WTC11 (cell line): ENCODE measurements around the gene MAP3K14. TPM values are rescaled to one million over a fixed set of nuclear protein-coding genes. Genes with fewer than 3 reads are reported as not detected.

Experiments
- ATAC-seq: fragments of 200-7000 bp; cut with Tn5 transposase; 2 replicates; pipeline ENCODE4 v1.10.0; 2021; ENCODE audit warnings: mild to moderate bottlenecking, moderate library complexity
- CTCF ChIA-PET: fragments of 300-600 bp; sonication (Branson Sonifier 250); formaldehyde crosslinking; loops from one replicate; lab custom pipeline; 2021; ENCODE audit warnings: antibody characterized with exemption; lab: Charles Lee
- POLR2A ChIA-PET: fragments of 350-600 bp; sonication (Branson Sonifier 250); formaldehyde crosslinking; loops from one replicate; lab custom pipeline; 2021; ENCODE audit warnings: antibody characterized with exemption; lab: Charles Lee
- DNase-seq: peaks from one replicate; pipeline ENCODE4 v3.0.0; 2021; ENCODE audit warnings: low spot score
- H3K27ac Mint-ChIP-seq: 2 replicates; pipeline ENCODE4 v1.8.0; 2021; ENCODE audit warnings: mixed read lengths
- H3K27me3 Mint-ChIP-seq: 2 replicates; pipeline ENCODE4 v1.8.0; 2021; ENCODE audit warnings: low read depth, mild to moderate bottlenecking, moderate library complexity, mixed read lengths
- H3K36me3 Mint-ChIP-seq: 2 replicates; pipeline ENCODE4 v1.8.0; 2021; ENCODE audit warnings: mixed read lengths
- H3K4me1 Mint-ChIP-seq: 2 replicates; pipeline ENCODE4 v1.8.0; 2022; ENCODE audit warnings: mixed read lengths
- H3K4me3 Mint-ChIP-seq: 2 replicates; pipeline ENCODE4 v1.8.0; 2021; ENCODE audit warnings: mild to moderate bottlenecking, moderate library complexity, mixed read lengths
- H3K9me3 Mint-ChIP-seq: 2 replicates; pipeline ENCODE4 v1.8.0; 2021; ENCODE audit warnings: mixed read lengths
- CREB1 ChIP-seq: sonication (generic); formaldehyde crosslinking; IDR thresholded peaks from 2 replicates; pipeline ENCODE4 v1.8.0; 2023; ENCODE audit warnings: mild to moderate bottlenecking, missing genetic modification reagents
- EMX1 ChIP-seq: fragments of 250-450 bp; sonication (Bioruptor Pico); IDR thresholded peaks from 2 replicates; pipeline ENCODE4 v1.8.0; 2021; ENCODE audit warnings: mild to moderate bottlenecking
- ESRRA ChIP-seq: sonication (generic); formaldehyde crosslinking; IDR thresholded peaks from 2 replicates; pipeline ENCODE4 v1.8.1; 2022; ENCODE audit warnings: mild to moderate bottlenecking, missing genetic modification reagents, borderline replicate concordance
- FOXP4 ChIP-seq: sonication (generic); formaldehyde crosslinking; IDR thresholded peaks from 2 replicates; pipeline ENCODE4 v1.8.0; 2022; ENCODE audit warnings: mild to moderate bottlenecking, missing genetic modification reagents
- MXD4 ChIP-seq: fragments of 250-450 bp; sonication (Bioruptor Pico); IDR thresholded peaks from 2 replicates; pipeline ENCODE4 v1.8.0; 2021; ENCODE audit warnings: mild to moderate bottlenecking, moderate library complexity, borderline replicate concordance
- NFE2L1 ChIP-seq: sonication (generic); formaldehyde crosslinking; IDR thresholded peaks from 2 replicates; pipeline ENCODE4 v1.8.1; 2023; ENCODE audit warnings: missing genetic modification reagents
- SMAD3 ChIP-seq: sonication (generic); formaldehyde crosslinking; IDR thresholded peaks from 2 replicates; pipeline ENCODE4 v1.8.0; 2022; ENCODE audit warnings: missing genetic modification reagents, mild to moderate bottlenecking, borderline replicate concordance
- TEAD4 ChIP-seq: sonication (generic); formaldehyde crosslinking; IDR thresholded peaks from 2 replicates; pipeline ENCODE4 v1.8.0; 2022; ENCODE audit warnings: mild to moderate bottlenecking, missing genetic modification reagents
- ZNF138 ChIP-seq: sonication (generic); formaldehyde crosslinking; conservative IDR thresholded peaks from 2 replicates; pipeline ENCODE4 v1.8.1; 2022; ENCODE audit warnings: mild to moderate bottlenecking, moderate library complexity, missing genetic modification reagents
- ZNF416 ChIP-seq: fragments of 250-450 bp; sonication (Bioruptor Pico); IDR thresholded peaks from 2 replicates; pipeline ENCODE4 v1.9.0; 2021; ENCODE audit warnings: mild to moderate bottlenecking, inconsistent platforms
- ZNF532 ChIP-seq: fragments of 250-450 bp; sonication (Bioruptor Pico); IDR thresholded peaks from 2 replicates; pipeline ENCODE4 v1.9.0; 2021; ENCODE audit warnings: mild to moderate bottlenecking, borderline replicate concordance
- total RNA-seq: library from RNA; stranded (reverse); gene quantifications from 3 replicates; pipeline ENCODE4 v1.2.3, GENCODE V29; 2021
- TF ChIP-seq, protein P1 (sequence below): sonication (generic); formaldehyde crosslinking; IDR thresholded peaks from 2 replicates; pipeline ENCODE4 v1.8.0; 2023; ENCODE audit warnings: missing genetic modification reagents, mild to moderate bottlenecking, borderline replicate concordance
- TF ChIP-seq, protein P2 (sequence below): sonication (generic); formaldehyde crosslinking; conservative IDR thresholded peaks from 2 replicates; pipeline ENCODE4 v1.8.1; 2022; ENCODE audit warnings: mild to moderate bottlenecking, missing genetic modification reagents
- TF ChIP-seq, protein P3 (sequence below): fragments of 250-450 bp; sonication (Bioruptor Pico); IDR thresholded peaks from 2 replicates; pipeline ENCODE4 v1.8.0; 2021; ENCODE audit warnings: mild to moderate bottlenecking
- TF ChIP-seq, protein P4 (sequence below): fragments of 250-450 bp; sonication (Bioruptor Pico); IDR thresholded peaks from 2 replicates; pipeline ENCODE4 v1.9.0; 2021; ENCODE audit warnings: mild to moderate bottlenecking
- TF ChIP-seq, protein P5 (sequence below): sonication (generic); formaldehyde crosslinking; IDR thresholded peaks from 2 replicates; pipeline ENCODE4 v1.8.0; 2022; ENCODE audit warnings: mild to moderate bottlenecking, missing genetic modification reagents

MAP3K14 gene
- total RNA-seq, 1 experiment from 2014 or later, result 4.0 TPM

- H3K27ac Mint-ChIP-seq, result no peak overlapping the region
- TF ChIP-seq, protein P1, sequence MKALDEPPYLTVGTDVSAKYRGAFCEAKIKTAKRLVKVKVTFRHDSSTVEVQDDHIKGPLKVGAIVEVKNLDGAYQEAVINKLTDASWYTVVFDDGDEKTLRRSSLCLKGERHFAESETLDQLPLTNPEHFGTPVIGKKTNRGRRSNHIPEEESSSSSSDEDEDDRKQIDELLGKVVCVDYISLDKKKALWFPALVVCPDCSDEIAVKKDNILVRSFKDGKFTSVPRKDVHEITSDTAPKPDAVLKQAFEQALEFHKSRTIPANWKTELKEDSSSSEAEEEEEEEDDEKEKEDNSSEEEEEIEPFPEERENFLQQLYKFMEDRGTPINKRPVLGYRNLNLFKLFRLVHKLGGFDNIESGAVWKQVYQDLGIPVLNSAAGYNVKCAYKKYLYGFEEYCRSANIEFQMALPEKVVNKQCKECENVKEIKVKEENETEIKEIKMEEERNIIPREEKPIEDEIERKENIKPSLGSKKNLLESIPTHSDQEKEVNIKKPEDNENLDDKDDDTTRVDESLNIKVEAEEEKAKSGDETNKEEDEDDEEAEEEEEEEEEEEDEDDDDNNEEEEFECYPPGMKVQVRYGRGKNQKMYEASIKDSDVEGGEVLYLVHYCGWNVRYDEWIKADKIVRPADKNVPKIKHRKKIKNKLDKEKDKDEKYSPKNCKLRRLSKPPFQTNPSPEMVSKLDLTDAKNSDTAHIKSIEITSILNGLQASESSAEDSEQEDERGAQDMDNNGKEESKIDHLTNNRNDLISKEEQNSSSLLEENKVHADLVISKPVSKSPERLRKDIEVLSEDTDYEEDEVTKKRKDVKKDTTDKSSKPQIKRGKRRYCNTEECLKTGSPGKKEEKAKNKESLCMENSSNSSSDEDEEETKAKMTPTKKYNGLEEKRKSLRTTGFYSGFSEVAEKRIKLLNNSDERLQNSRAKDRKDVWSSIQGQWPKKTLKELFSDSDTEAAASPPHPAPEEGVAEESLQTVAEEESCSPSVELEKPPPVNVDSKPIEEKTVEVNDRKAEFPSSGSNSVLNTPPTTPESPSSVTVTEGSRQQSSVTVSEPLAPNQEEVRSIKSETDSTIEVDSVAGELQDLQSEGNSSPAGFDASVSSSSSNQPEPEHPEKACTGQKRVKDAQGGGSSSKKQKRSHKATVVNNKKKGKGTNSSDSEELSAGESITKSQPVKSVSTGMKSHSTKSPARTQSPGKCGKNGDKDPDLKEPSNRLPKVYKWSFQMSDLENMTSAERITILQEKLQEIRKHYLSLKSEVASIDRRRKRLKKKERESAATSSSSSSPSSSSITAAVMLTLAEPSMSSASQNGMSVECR (CRISPR knock-in tag), result no peak
- H3K9me3 Mint-ChIP-seq, result no peaks in the 10 kb centered on the region
- ChIA-PET CTCF (interaction anchor here (1.5 to 1.8 kb wide), 2 partner anchors 15 to 55 kb away, joined by 4 read pairs; partner anchors contain the start of gene MAP3K14), POLR2A (no interaction called here)
- H3K4me1 Mint-ChIP-seq, result peaks cover 9% of the 10 kb centered on the region
- no peak for ATAC-seq
- no peaks in the 10 kb centered on the region for H3K27me3 Mint-ChIP-seq
- no peak for DNase-seq
- H3K4me3 Mint-ChIP-seq, result no peak overlapping the region
- no peaks in the 10 kb centered on the region for H3K36me3 Mint-ChIP-seq
These were observed 15.1 kb downstream of the MAP3K14 start for GRCh38 chr17:45301674-45302073.

DNA sequence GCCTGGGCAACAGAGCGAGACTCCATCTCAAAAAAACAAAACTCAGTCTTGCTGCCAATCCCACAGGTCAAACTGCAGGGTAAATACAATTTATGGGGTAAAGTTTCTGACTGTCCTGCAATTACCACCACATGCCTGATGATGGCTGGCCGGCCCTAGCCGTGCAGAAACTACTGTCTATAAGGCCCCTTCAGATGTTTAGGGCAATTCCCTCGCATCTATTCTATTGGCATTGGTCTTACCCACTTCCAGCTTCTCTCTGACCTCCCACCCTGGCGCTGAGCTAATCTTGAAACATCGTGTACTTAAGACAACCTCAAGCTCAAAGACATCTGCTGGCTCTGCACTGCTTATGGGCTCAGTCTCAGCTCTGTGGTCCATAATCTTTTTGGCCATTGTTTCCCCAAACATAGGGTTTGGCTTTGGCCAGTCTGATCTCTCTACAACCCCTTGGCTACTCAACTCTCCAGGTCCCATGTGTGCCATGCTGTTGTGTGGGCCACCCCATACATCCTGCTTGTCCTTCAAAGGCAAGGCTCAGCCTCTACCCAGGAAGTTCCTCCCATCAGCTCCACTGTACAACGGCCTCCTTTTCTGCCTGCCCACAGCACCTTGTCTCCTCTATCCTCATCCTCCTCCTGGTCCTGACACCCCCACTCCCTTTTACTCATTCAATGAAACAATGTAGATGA, 16.6 kb downstream of the MAP3K14 start:
- Mint-ChIP-seq H3K4me1 (no peaks in the 10 kb centered on the region), H3K27ac (no peak overlapping the region), H3K4me3 (no peak overlapping the region), H3K27me3 (no peaks in the 10 kb centered on the region)
- no peak for DNase-seq
- TF ChIP-seq SMAD3 (CRISPR knock-in tag) (no peak), EMX1 (CRISPR knock-in tag) (no peak), ZNF138 (CRISPR knock-in tag) (no peak), ESRRA (CRISPR knock-in tag) (no peak)
- TF ChIP-seq, all 79 proteins: peak for 0
- H3K9me3 Mint-ChIP-seq, result no peaks in the 10 kb centered on the region
- ATAC-seq, result no peak
- ChIA-PET POLR2A (no interaction called here), CTCF (interaction anchor here (0.7 to 1.6 kb wide), 3 partner anchors 23 to 165 kb away, joined by 3 read pairs; partner anchors contain the start of gene ACBD4)
- no peaks in the 10 kb centered on the region for H3K36me3 Mint-ChIP-seq

GRCh38 chr17:45299361-45299760, 17.5 kb downstream of the MAP3K14 start:
- H3K4me1 Mint-ChIP-seq, result no peaks in the 10 kb centered on the region
- no peaks in the 10 kb centered on the region for H3K36me3 Mint-ChIP-seq
- H3K9me3 Mint-ChIP-seq, result no peaks in the 10 kb centered on the region
- H3K4me3 Mint-ChIP-seq, result no peak overlapping the region
- no peaks in the 10 kb centered on the region for H3K27me3 Mint-ChIP-seq
- ChIA-PET CTCF (interaction anchor here (1.0 to 1.2 kb wide), 2 partner anchors 22 to 65 kb away, joined by 3 to 6 read pairs; no protein-coding TSS in a partner anchor), POLR2A (no interaction called here)
- no peak overlapping the region for H3K27ac Mint-ChIP-seq
- no peak for ATAC-seq
- DNase-seq, result no peak
- TF ChIP-seq NFE2L1 (CRISPR knock-in tag) (no peak), ZNF416 (CRISPR knock-in tag) (no peak), FOXP4 (CRISPR knock-in tag) (no peak), ZNF532 (CRISPR knock-in tag) (no peak), TEAD4 (no peak), MXD4 (CRISPR knock-in tag) (no peak), CREB1 (CRISPR knock-in tag) (no peak)
- TF ChIP-seq, protein P2, sequence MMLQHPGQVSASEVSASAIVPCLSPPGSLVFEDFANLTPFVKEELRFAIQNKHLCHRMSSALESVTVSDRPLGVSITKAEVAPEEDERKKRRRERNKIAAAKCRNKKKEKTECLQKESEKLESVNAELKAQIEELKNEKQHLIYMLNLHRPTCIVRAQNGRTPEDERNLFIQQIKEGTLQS (CRISPR knock-in tag), result no peak
- TF ChIP-seq, protein P3, sequence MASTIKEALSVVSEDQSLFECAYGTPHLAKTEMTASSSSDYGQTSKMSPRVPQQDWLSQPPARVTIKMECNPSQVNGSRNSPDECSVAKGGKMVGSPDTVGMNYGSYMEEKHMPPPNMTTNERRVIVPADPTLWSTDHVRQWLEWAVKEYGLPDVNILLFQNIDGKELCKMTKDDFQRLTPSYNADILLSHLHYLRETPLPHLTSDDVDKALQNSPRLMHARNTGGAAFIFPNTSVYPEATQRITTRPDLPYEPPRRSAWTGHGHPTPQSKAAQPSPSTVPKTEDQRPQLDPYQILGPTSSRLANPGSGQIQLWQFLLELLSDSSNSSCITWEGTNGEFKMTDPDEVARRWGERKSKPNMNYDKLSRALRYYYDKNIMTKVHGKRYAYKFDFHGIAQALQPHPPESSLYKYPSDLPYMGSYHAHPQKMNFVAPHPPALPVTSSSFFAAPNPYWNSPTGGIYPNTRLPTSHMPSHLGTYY (CRISPR knock-in tag), result no peak
- TF ChIP-seq, protein P4, sequence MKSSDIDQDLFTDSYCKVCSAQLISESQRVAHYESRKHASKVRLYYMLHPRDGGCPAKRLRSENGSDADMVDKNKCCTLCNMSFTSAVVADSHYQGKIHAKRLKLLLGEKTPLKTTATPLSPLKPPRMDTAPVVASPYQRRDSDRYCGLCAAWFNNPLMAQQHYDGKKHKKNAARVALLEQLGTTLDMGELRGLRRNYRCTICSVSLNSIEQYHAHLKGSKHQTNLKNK (CRISPR knock-in tag), result no peak
- TF ChIP-seq, protein P5, sequence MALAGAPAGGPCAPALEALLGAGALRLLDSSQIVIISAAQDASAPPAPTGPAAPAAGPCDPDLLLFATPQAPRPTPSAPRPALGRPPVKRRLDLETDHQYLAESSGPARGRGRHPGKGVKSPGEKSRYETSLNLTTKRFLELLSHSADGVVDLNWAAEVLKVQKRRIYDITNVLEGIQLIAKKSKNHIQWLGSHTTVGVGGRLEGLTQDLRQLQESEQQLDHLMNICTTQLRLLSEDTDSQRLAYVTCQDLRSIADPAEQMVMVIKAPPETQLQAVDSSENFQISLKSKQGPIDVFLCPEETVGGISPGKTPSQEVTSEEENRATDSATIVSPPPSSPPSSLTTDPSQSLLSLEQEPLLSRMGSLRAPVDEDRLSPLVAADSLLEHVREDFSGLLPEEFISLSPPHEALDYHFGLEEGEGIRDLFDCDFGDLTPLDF (CRISPR knock-in tag), result no peak
